Activated T-cell treated with anti-CD3 and anti-CD28 coated beads, Interleukin-2, amount 50 U/mL, for 24 hours (primary cell): ENCODE data around the gene DDIT4.
A peak's percentile ranks its signal among the peaks of the same experiment; 100 is the strongest.
"Not testable (repeated sequence)": the region's sequence is repeated elsewhere in the genome, so short reads cannot be mapped to it uniquely, and the experiment has no call there.

Experiments
- DNase-seq: peaks from one replicate; pipeline ENCODE4 v3.0.0-alpha.2; 2020
- H3K27ac Mint-ChIP-seq: 2 replicates; pipeline ENCODE4 v1.8.0; 2020; ENCODE audit warnings: mild to moderate bottlenecking, mixed read lengths
- H3K27me3 Mint-ChIP-seq: 2 replicates; pipeline ENCODE4 v1.8.0; 2020; ENCODE audit warnings: mixed read lengths
- H3K36me3 Mint-ChIP-seq: 2 replicates; pipeline ENCODE4 v1.8.0; 2020; ENCODE audit warnings: low read depth, mixed read lengths
- H3K4me1 Mint-ChIP-seq: 2 replicates; pipeline ENCODE4 v1.8.0; 2020; ENCODE audit warnings: low read depth, mixed read lengths
- H3K4me3 Mint-ChIP-seq: 2 replicates; pipeline ENCODE4 v1.8.0; 2020; ENCODE audit warnings: mild to moderate bottlenecking, moderate library complexity, mixed read lengths
- H3K9me3 Mint-ChIP-seq: 2 replicates; pipeline ENCODE4 v1.8.0; 2020; ENCODE audit warnings: mixed read lengths

DDIT4 gene

DNA sequence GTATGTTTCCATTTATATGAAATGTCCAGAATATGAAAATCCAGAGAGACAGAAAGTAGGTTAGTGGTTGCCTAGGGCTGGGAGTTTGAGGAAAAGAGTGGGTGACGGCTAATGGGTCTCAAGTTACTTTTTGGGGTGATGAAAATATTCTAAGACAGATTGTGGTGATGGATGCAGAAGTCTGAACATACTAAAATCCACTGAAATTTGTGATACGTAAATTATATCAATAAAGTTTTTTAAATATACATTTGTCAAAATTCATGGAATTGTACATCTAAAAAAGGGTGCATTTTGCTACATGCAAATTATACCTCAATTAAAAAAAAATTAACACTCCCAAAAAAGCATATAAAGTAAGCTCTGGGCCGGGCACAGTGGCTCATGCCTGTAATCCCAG lies 9.4 kb downstream of the DDIT4 start:
- peaks cover 38% of the 10 kb centered on the region for H3K4me1 Mint-ChIP-seq

GRCh38 chr10:72285972-72286521 lies 12.3 kb downstream of the DDIT4 start:
- peak overlapping the region; percentile 77 for H3K27ac Mint-ChIP-seq
- no peaks in the 10 kb centered on the region for H3K27me3 Mint-ChIP-seq
- H3K9me3 Mint-ChIP-seq = no peaks in the 10 kb centered on the region

More for the DNA sequence above, 9.4 kb downstream of the DDIT4 start:
- Mint-ChIP-seq H3K9me3 (no peaks in the 10 kb centered on the region), H3K27ac (no peak overlapping the region), H3K27me3 (no peaks in the 10 kb centered on the region), H3K4me3 (no peak overlapping the region), H3K36me3 (no peaks in the 10 kb centered on the region)
- no peak for DNase-seq

GRCh38 chr10:72291019-72291532 lies 17.4 kb downstream of the DDIT4 start:
- peaks cover 5% of the 10 kb centered on the region for H3K36me3 Mint-ChIP-seq
- no peaks in the 10 kb centered on the region for H3K9me3 Mint-ChIP-seq
- no peak for DNase-seq
- H3K4me3 Mint-ChIP-seq = peak overlapping the region; percentile 42
- peaks cover 64% of the 10 kb centered on the region for H3K4me1 Mint-ChIP-seq
- H3K27me3 Mint-ChIP-seq = no peaks in the 10 kb centered on the region
- peak overlapping the region; percentile 100 for H3K27ac Mint-ChIP-seq

More at GRCh38 chr10:72285972-72286521, 12.3 kb downstream of the DDIT4 start:
- H3K4me3 Mint-ChIP-seq = no peak overlapping the region
- peaks cover 35% of the 10 kb centered on the region for H3K4me1 Mint-ChIP-seq
- DNase-seq = no peak
- H3K36me3 Mint-ChIP-seq = no peaks in the 10 kb centered on the region

DNA sequence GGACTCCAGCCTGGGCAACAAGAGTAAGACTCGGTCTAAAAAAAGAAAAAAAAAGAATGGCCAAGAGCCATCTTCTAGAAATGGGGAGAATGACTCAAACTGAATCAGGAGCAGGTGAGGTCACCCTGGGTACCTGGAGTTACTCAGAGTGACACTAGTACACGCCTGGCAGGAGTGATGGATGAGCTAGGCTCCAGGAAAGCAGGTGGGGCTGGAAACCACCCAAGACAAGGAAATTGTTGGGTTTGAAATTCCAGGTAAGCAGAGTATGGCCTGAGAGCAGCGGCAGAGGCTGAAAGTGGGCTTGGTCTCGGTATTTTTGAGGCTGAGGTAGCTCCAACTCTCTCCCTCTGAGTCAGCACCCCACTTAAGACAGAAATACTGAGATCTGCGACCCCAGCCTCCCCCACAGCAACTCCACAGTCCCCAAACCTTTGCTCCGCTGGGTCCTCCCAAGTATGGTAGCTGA lies 18.5 kb downstream of the DDIT4 start:
- peak; percentile 77 for DNase-seq
- Mint-ChIP-seq H3K27ac (peak overlapping the region; percentile 100), H3K4me1 (peaks cover 63% of the 10 kb centered on the region), H3K9me3 (no peaks in the 10 kb centered on the region), H3K36me3 (peaks cover 7% of the 10 kb centered on the region), H3K4me3 (peak overlapping the region; percentile 41), H3K27me3 (no peaks in the 10 kb centered on the region)

DNA sequence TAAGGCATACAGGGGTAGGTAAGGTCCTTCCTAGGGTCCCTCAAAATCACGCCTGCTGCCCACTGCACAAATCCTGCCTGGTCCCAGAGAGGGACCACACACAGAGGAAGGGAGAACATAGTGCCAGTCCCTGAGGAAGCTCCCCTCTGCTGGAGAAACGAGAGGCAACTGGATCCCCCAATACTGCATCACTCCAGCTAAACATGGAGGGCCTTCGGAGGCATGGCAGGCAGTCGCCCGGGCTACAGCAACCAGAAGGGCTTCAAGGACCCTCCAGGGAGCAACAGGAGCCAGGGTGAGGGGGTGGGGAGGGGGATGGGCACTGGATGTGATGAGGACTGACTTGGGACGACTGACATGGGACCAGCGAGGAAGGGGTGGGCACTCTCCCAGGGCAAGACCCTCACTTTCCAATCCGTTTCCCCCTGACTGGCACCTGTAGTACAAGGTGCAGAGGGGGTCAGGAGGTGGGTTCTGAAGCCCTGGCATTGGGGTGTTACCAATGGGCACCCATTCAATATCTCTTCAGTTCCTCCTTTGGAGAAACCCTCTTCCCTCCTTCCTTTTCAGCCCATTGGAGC lies 21.7 kb downstream of the DDIT4 start:
- H3K27ac Mint-ChIP-seq = peak overlapping the region; percentile 100
- peak overlapping the region; percentile 65 for H3K4me3 Mint-ChIP-seq
- H3K9me3 Mint-ChIP-seq = no peaks in the 10 kb centered on the region
- no peaks in the 10 kb centered on the region for H3K27me3 Mint-ChIP-seq
- H3K36me3 Mint-ChIP-seq = peaks cover 7% of the 10 kb centered on the region
- peaks cover 79% of the 10 kb centered on the region for H3K4me1 Mint-ChIP-seq
- peak; percentile 57 for DNase-seq

GRCh38 chr10:72296829-72297280 lies 23.1 kb downstream of the DDIT4 start:
- H3K27me3 Mint-ChIP-seq, H3K9me3 Mint-ChIP-seq, DNase-seq: not testable (repeated sequence)
- Mint-ChIP-seq H3K36me3 (peaks cover 12% of the 10 kb centered on the region), H3K27ac (peak overlapping the region; percentile 100), H3K4me3 (peak overlapping the region; percentile 81), H3K4me1 (peaks cover 75% of the 10 kb centered on the region)

- Mint-ChIP-seq H3K4me1 (peaks cover 71% of the 10 kb centered on the region), H3K9me3 (no peaks in the 10 kb centered on the region), H3K36me3 (peaks cover 12% of the 10 kb centered on the region), H3K4me3 (peak overlapping the region; percentile 81), H3K27ac (peak overlapping the region; percentile 100), H3K27me3 (no peaks in the 10 kb centered on the region)
- DNase-seq = peak; percentile 93
These were observed 23.6 kb downstream of the DDIT4 start for GRCh38 chr10:72297281-72297804.

DNA sequence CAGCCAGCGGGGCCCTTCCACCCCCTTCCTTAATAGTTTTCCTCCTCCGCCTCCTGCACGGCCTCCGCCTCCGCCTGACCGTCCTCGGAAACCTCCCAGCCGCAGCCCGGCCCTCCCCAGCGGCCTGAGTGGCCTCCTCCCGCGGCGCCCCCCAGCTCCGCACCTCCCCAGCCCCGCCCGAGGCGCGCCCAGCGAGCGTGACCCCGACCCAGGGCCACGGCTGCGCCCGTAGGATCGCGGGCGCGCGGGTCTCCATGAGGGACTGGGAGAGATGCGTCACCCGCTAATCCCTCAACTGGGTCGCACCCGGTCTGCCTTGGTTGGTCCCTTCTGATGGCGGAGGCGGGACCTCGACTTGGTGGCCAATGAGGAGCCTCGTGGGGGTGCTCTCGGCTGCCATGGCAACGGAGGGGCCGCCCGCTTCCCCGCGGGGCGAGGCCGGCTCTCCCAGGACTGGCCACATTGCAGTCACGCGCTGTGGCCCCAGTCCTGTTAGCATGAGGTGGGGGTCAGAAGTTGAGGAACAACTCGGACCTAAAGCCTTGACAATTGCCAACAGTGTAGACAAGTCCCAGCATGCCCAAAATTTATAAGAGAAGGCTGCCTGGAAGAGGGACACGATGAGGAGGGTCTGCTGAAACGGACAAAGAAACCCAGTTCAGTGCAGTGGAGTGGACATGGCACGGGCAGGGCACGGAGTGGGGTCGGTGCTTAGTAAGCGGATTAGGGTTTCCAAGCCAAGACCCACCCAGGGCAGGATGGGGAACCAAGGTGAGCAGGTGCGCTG lies 24.3 kb downstream of the DDIT4 start:
- Mint-ChIP-seq H3K27me3 (no peaks in the 10 kb centered on the region), H3K27ac (peak overlapping the region; percentile 100), H3K4me3 (peak overlapping the region; percentile 81), H3K9me3 (no peaks in the 10 kb centered on the region), H3K4me1 (peaks cover 64% of the 10 kb centered on the region), H3K36me3 (peaks cover 12% of the 10 kb centered on the region)
- peak; percentile 93 for DNase-seq

DNA sequence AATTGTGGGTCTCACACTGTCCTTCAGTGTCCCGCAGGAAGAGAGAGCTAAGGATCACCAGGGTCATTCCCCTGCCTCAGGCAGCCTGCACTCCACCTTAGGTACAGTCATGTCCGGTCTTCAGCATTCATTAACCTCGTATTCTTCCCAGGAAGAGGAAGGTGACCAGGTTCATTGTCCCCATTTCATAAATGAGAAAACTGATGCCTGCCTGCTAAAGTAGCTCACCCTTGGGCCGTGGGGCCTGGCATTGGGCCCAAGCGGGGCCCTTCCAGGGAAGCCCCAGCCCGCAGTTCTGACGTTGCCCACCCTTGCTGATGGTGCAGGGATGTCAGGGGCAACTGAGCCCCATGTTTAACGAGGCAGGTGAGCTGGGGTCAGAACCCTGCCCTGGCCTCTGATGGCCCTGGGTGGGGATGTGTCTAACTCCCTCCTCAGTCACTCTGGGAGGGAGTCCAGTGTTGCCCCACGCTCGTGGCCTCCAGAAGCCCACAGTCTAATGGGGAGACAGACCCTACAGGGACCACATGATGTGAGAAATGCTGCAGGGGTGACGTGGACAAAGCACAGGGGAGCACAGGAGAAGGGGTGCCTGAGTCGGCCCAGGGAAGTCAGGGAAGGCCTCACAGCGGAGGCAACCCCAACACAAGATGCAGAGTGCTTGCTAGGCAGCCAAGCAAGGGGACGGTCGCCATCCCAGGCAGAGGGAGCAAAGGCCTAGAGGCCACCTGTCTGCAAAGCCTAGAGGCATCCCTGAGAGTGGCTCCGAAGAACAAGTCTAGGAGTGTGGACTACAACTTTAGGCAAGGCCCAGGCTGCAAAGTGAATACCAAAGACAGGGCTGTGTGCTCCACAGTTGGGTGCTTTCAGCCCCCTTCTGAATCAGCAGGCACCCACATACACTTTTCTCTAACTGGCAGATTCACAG lies 25.1 kb downstream of the DDIT4 start:
- H3K4me1 Mint-ChIP-seq = peaks cover 67% of the 10 kb centered on the region
- H3K4me3 Mint-ChIP-seq = peak overlapping the region; percentile 81

GRCh38 chr10:72303424-72304128 lies 29.9 kb downstream of the DDIT4 start:
- H3K27ac Mint-ChIP-seq = peak overlapping the region; percentile 78
- H3K4me1 Mint-ChIP-seq = peaks cover 66% of the 10 kb centered on the region
- no peak for DNase-seq
- peaks cover 4% of the 10 kb centered on the region for H3K36me3 Mint-ChIP-seq
- H3K27me3 Mint-ChIP-seq = no peaks in the 10 kb centered on the region
- no peaks in the 10 kb centered on the region for H3K9me3 Mint-ChIP-seq
- H3K4me3 Mint-ChIP-seq = peak overlapping the region; percentile 78

More for the DNA sequence above, 25.1 kb downstream of the DDIT4 start:
- H3K27me3 Mint-ChIP-seq = no peaks in the 10 kb centered on the region
- no peaks in the 10 kb centered on the region for H3K9me3 Mint-ChIP-seq
- DNase-seq = no peak
- peaks cover 12% of the 10 kb centered on the region for H3K36me3 Mint-ChIP-seq
- peak overlapping the region; percentile 100 for H3K27ac Mint-ChIP-seq

DNA sequence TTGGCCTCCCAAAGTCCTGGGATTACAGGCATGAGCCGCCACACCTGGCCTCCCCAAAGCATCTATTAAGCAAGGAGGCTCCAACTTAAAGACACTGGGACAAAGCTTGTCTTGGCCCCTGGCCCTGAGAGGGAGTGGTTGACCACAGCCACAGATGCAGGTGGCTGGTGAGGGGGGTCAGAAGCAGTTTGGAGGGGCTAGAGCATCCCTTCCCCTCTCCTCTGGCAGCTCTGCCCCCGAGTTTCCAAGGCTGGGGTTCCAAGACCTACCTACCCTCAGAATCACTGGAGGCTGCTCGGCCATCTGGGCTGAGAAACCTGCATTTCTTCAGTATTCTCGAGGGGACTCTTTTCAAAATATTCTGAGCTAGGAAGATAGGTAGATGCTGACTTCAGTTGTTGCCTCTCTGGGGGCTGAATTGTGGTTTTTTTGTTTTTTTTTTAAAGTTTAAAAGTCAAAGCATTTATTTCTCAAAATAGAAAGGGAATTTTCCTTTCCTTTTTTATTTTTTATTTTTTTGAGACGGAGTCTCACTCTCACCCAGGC lies 32.6 kb downstream of the DDIT4 start:
- Mint-ChIP-seq H3K4me3 (no peak overlapping the region), H3K27me3 (no peaks in the 10 kb centered on the region), H3K9me3 (no peaks in the 10 kb centered on the region), H3K27ac (peak overlapping the region; percentile 96), H3K36me3 (peaks cover 4% of the 10 kb centered on the region), H3K4me1 (peaks cover 79% of the 10 kb centered on the region)
- no peak for DNase-seq

GRCh38 chr10:72307711-72308110 lies 34.0 kb downstream of the DDIT4 start:
- peak overlapping the region; percentile 91 for H3K27ac Mint-ChIP-seq
- not testable (repeated sequence) for H3K36me3 Mint-ChIP-seq, DNase-seq, H3K27me3 Mint-ChIP-seq, H3K9me3 Mint-ChIP-seq, H3K4me3 Mint-ChIP-seq
- peaks cover 78% of the 10 kb centered on the region for H3K4me1 Mint-ChIP-seq
